GM23338 (cell line): ENCODE measurements around the gene UNC5C. TPM values are rescaled to one million over a fixed set of nuclear protein-coding genes. Genes with fewer than 3 reads are reported as not detected.

Source experiments
- ATAC-seq: fragments of 200-7000 bp; cut with Tn5 transposase; 3 replicates; pipeline ENCODE4 v1.9.1; 2020
- DNase-seq: peaks from one replicate; pipeline ENCODE4 v3.0.0-alpha.2; 2015; ENCODE audit warnings: low spot score
- H2AFZ ChIP-seq: fragments of 200-600 bp; sonication (generic); 2 replicates; pipeline ENCODE4 v1.8.0; 2016; ENCODE audit warnings: antibody characterized with exemption, mild to moderate bottlenecking, moderate library complexity
- H3F3A ChIP-seq: fragments of 200-600 bp; sonication (generic); replicated peaks from 2 replicates; pipeline ENCODE4 v1.8.0; 2017; ENCODE audit warnings: antibody characterized with exemption, mixed run types, low read depth
- H3K27ac ChIP-seq: fragments of 200-600 bp; sonication (generic); 2 replicates; pipeline ENCODE4 v1.6.1; 2016; ENCODE audit warnings: low read depth
- H3K27me3 ChIP-seq: fragments of 200-600 bp; sonication (generic); 2 replicates; pipeline ENCODE4 v1.8.0; 2016; ENCODE audit warnings: mild to moderate bottlenecking, mixed run types, moderate library complexity; ENCODE audit not compliant: insufficient read depth
- H3K36me3 ChIP-seq: fragments of 200-600 bp; sonication (generic); 2 replicates; pipeline ENCODE4 v1.8.0; 2016; ENCODE audit warnings: mild to moderate bottlenecking; ENCODE audit not compliant: insufficient read depth
- H3K4me1 ChIP-seq: fragments of 200-600 bp; sonication (generic); 2 replicates; pipeline ENCODE4 v1.8.0; 2016; ENCODE audit warnings: mild to moderate bottlenecking, moderate library complexity; ENCODE audit not compliant: insufficient read depth
- H3K4me2 ChIP-seq: fragments of 200-600 bp; sonication (generic); 2 replicates; pipeline ENCODE4 v1.7.1; 2017; ENCODE audit warnings: mixed run types
- H3K4me3 ChIP-seq: fragments of 200-600 bp; sonication (generic); 2 replicates; pipeline ENCODE4 v1.6.1; 2016; ENCODE audit warnings: mixed run types
- H3K79me2 ChIP-seq: fragments of 200-600 bp; sonication (generic); replicated peaks from 2 replicates; pipeline ENCODE4 v1.8.0; 2017; ENCODE audit warnings: mild to moderate bottlenecking; ENCODE audit not compliant: insufficient read depth
- H3K9me2 ChIP-seq: fragments of 200-600 bp; sonication (generic); 2 replicates; pipeline ENCODE4 v1.8.0; 2017; ENCODE audit not compliant: insufficient read depth
- H4K20me1 ChIP-seq: fragments of 200-600 bp; sonication (generic); replicated peaks from 2 replicates; pipeline ENCODE4 v1.8.0; 2017; ENCODE audit warnings: mild to moderate bottlenecking; ENCODE audit not compliant: insufficient read depth
- H3K27ac Mint-ChIP-seq: 2 replicates; pipeline ENCODE4 v1.8.0; 2020; ENCODE audit warnings: inconsistent platforms, mild to moderate bottlenecking, moderate library complexity, mixed read lengths
- H3K27me3 Mint-ChIP-seq: 3 replicates; pipeline ENCODE4 v1.8.0; 2022; ENCODE audit warnings: low read depth, mild to moderate bottlenecking, moderate library complexity, mixed read lengths, inconsistent platforms; ENCODE audit not compliant: insufficient read depth, poor library complexity
- H3K36me3 Mint-ChIP-seq: 3 replicates; pipeline ENCODE4 v1.8.0; 2021; ENCODE audit warnings: low read depth, mild to moderate bottlenecking, inconsistent platforms, moderate library complexity, mixed read lengths
- H3K4me1 Mint-ChIP-seq: 3 replicates; pipeline ENCODE4 v1.8.0; 2020; ENCODE audit warnings: mild to moderate bottlenecking, inconsistent platforms, mixed read lengths
- H3K4me3 Mint-ChIP-seq: 3 replicates; pipeline ENCODE4 v1.8.0; 2021; ENCODE audit warnings: moderate library complexity, mild to moderate bottlenecking, inconsistent platforms, mixed read lengths
- H3K9me3 Mint-ChIP-seq: 3 replicates; pipeline ENCODE4 v1.8.0; 2020; ENCODE audit warnings: moderate library complexity, mild to moderate bottlenecking, inconsistent platforms, mixed read lengths
- CTCF ChIP-seq, 2 experiments: fragments of 200-600 bp in 1 of 2; sonication (generic) in 1 of 2; conservative IDR thresholded peaks; 2 replicates each; pipeline versions ENCODE4 v1.5.1 to v1.6.1; 2016 to 2017; ENCODE audit warnings: antibody characterized with exemption in 2 of 2, low read depth in 2 of 2, mild to moderate bottlenecking in 2 of 2, moderate library complexity in 1 of 2
- ETS1 ChIP-seq: IDR thresholded peaks from 2 replicates; pipeline ENCODE4 v1.6.1; 2016; ENCODE audit warnings: antibody characterized with exemption
- EZH2 ChIP-seq: fragments of 200-600 bp; sonication (generic); IDR thresholded peaks from one replicate; pipeline ENCODE4 v1.8.0; 2017; ENCODE audit warnings: antibody characterized with exemption, mild to moderate bottlenecking, low read depth; ENCODE audit not compliant: unreplicated experiment
- EZH2phosphoT487 ChIP-seq: fragments of 200-600 bp; sonication (generic); IDR thresholded peaks from one replicate; pipeline ENCODE4 v1.8.1; 2018; ENCODE audit warnings: antibody characterized with exemption; ENCODE audit not compliant: unreplicated experiment
- JUNB ChIP-seq: IDR thresholded peaks from one replicate; pipeline ENCODE4 v1.6.1; 2016; ENCODE audit warnings: antibody characterized with exemption; ENCODE audit not compliant: unreplicated experiment
- NANOG ChIP-seq: IDR thresholded peaks from 2 replicates; pipeline ENCODE4 v1.6.1; 2016; ENCODE audit warnings: antibody characterized with exemption, borderline replicate concordance
- POLR2AphosphoS5 ChIP-seq: IDR thresholded peaks from 2 replicates; pipeline ENCODE4 v1.6.1; 2016; ENCODE audit warnings: antibody characterized with exemption, low read depth
- REST ChIP-seq: IDR thresholded peaks from one replicate; pipeline ENCODE4 v1.6.1; 2018; ENCODE audit warnings: antibody characterized with exemption; ENCODE audit not compliant: unreplicated experiment
- STAT1 ChIP-seq: IDR thresholded peaks from one replicate; pipeline ENCODE4 v1.6.1; 2016; ENCODE audit warnings: antibody characterized with exemption; ENCODE audit not compliant: unreplicated experiment
- ZNF114 ChIP-seq: fragments of 250-450 bp; sonication (Bioruptor Pico); IDR thresholded peaks from 2 replicates; pipeline ENCODE4 v1.5.0; 2020; ENCODE audit warnings: mild to moderate bottlenecking, moderate library complexity
- ZNF331 ChIP-seq: fragments of 250-450 bp; sonication (Bioruptor Pico); IDR thresholded peaks from 2 replicates; pipeline ENCODE4 v1.5.0; 2020; ENCODE audit warnings: low read depth, mild to moderate bottlenecking, moderate library complexity
- ZNF462 ChIP-seq: fragments of 250-450 bp; sonication (Bioruptor Pico); IDR thresholded peaks from 2 replicates; pipeline ENCODE4 v1.5.0; 2020; ENCODE audit warnings: mild to moderate bottlenecking, moderate library complexity
- polyA plus RNA-seq: library from polyadenylated mRNA; unstranded; fragments of >200 nt; fragmentation: Nextera tagmentation; extraction: Ambion mirVana; gene quantifications from 2 replicates; pipeline ENCODE4 v1.2.1, GENCODE V29; 2016
- total RNA-seq: library from RNA; depleted of rRNA; stranded (reverse); fragments of >200 nt; shearing (Covaris generic); gene quantifications from 2 replicates; pipeline ENCODE4 v1.2.3, GENCODE V29; 2014

UNC5C gene
- total and polyA plus RNA-seq, 2 experiments from 2014 or later: 0.08 to 0.21 TPM

- TF ChIP-seq ETS1 (no peak), ZNF331 (CRISPR knock-in tag) (no peak)
Measured at GRCh38 chr4:95409750-95410149, 139.0 kb downstream of the UNC5C start (continued).

GRCh38 chr4:95409127-95409526 is 139.6 kb downstream of the UNC5C start:
- DNase-seq (no peak), ATAC-seq (no peak)
- Histone ChIP-seq H3K27ac (no peak overlapping the region), H3K79me2 (no peaks in the 10 kb centered on the region), H3K36me3 (no peaks in the 10 kb centered on the region), H3K9me2 (no peaks in the 10 kb centered on the region), H2AFZ (no peak overlapping the region), H3K4me1 (peaks cover 7% of the 10 kb centered on the region; the same call in 1 of the 2 replicates), H4K20me1 (no peaks in the 10 kb centered on the region), H3K4me3 (no peak overlapping the region), H3F3A (no peaks in the 10 kb centered on the region), H3K27me3 (no peaks in the 10 kb centered on the region), H3K4me2 (no peak overlapping the region)
- Mint-ChIP-seq H3K27me3 (peaks cover 2% of the 10 kb centered on the region), H3K4me1 (peaks cover 7% of the 10 kb centered on the region), H3K9me3 (no peaks in the 10 kb centered on the region), H3K27ac (no peak overlapping the region), H3K4me3 (no peak overlapping the region), H3K36me3 (no peaks in the 10 kb centered on the region)
- no peak for TF ChIP-seq EZH2
- TF ChIP-seq JUNB: no peak
- no peak for TF ChIP-seq REST
- TF ChIP-seq CTCF (conservative IDR thresholded peaks at IDR 0.05; ENCODE audit: low read depth in 2 of 2): no peak
- no peak for TF ChIP-seq STAT1
- TF ChIP-seq ZNF462 (CRISPR knock-in tag): no peak
- TF ChIP-seq NANOG: no peak
- TF ChIP-seq EZH2phosphoT487: no peak
- TF ChIP-seq ZNF114 (CRISPR knock-in tag): no peak
- TF ChIP-seq ETS1: no peak
- no peak for TF ChIP-seq ZNF331 (CRISPR knock-in tag)
- no peak for TF ChIP-seq POLR2AphosphoS5
